ENCODE measurements around the gene RPTOR. TPM values are rescaled to one million over a fixed set of nuclear protein-coding genes. Genes with fewer than 3 reads are reported as not detected.
A peak's percentile ranks its signal among the peaks of the same experiment; 100 is the strongest.

The RPTOR gene
- total RNA-seq, 1 donor, result 27.9 TPM

DNA sequence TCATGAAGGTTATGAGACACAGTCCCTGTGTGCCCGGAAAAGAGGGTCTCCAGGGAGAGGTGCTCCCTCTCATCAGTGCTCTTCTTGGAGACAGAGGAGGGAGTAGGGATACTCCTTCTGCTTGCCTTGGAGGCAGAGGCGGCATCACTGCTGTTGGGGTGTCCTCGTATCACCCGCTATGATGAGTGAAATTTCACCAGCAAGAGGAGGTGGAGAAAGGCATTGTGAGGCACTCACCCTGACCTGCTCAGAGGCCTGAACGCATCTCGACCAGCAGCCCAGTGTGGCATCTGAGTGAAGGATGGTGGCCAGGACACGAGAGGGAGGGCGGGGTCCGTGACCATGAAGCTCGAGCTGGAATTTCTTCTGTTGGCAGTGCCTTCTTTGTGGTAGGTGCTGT lies 224.9 kb downstream of the RPTOR start:
- peaks cover 2% of the 10 kb centered on the region for H4K20me1 ChIP-seq (ENCODE audit: insufficient read depth, low read length)
- H3K4me1 ChIP-seq (ENCODE audit: insufficient read depth, low read length), result peaks cover 10% of the 10 kb centered on the region
- H2AFZ ChIP-seq (ENCODE audit: low read length), result no peak overlapping the region
- H3K4me2 ChIP-seq (ENCODE audit: insufficient read depth, low read length), result no peak overlapping the region
- H3K36me3 ChIP-seq (ENCODE audit: insufficient read depth, low read length), result peaks cover 5% of the 10 kb centered on the region
- no peak overlapping the region for H3K4me3 ChIP-seq (ENCODE audit: insufficient read depth, low read length)
- no peak for TF ChIP-seq CTCF (IDR thresholded peaks at IDR 0.05; ENCODE audit: extremely low read depth, low read depth, low read length)
- H3K27ac ChIP-seq (ENCODE audit: low read depth, low read length), result no peak overlapping the region
- no peaks in the 10 kb centered on the region for H3K79me2 ChIP-seq (ENCODE audit: insufficient read depth, low read length)
- no peaks in the 10 kb centered on the region for H3K9me3 ChIP-seq (ENCODE audit: low read depth, low read length)
- DNase-seq (ENCODE audit: insufficient read length, low spot score, missing footprints), result peak; percentile 58
- no peaks in the 10 kb centered on the region for H3K27me3 ChIP-seq (ENCODE audit: insufficient read depth, low read length)

DNA sequence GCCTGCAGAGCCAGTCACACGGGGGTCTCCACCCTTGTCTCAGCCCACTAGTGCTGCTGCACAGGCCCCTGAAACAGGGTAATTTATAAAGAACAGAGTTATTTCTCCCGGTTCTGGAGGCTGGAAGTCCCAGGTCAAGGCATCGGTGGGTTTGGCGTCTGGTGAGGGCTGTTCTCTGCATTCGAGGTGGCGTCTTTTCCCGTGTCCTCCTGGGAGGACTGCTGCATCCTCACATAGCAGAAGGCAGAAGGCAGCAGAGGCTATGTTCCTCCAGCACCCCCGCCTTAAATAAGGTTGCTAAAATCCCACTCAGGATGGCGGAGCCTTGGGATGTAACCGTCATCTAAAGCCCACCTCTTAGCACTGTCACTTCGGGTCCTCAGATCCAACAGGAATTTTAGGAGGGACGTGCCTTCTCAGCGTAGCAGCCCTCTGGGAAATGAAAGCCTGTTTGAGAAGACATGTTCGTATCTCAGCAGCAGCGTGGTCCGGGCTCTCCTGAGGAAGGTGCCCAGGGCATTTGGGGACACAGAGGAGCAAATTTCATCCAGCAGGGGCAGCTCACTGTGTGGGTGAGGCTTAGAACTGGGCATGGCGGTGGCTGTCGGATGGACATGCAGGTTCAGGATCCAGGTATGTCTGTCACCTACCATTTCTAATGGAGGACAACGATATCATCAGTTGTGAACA lies 225.4 kb downstream of the RPTOR start:
- Histone ChIP-seq H3K9me3 (ENCODE audit: low read depth, low read length) (no peaks in the 10 kb centered on the region), H3K79me2 (ENCODE audit: insufficient read depth, low read length) (no peaks in the 10 kb centered on the region), H2AFZ (ENCODE audit: low read length) (no peak overlapping the region), H4K20me1 (ENCODE audit: insufficient read depth, low read length) (peaks cover 2% of the 10 kb centered on the region), H3K27ac (ENCODE audit: low read depth, low read length) (no peak overlapping the region), H3K4me1 (ENCODE audit: insufficient read depth, low read length) (peaks cover 10% of the 10 kb centered on the region), H3K27me3 (ENCODE audit: insufficient read depth, low read length) (no peaks in the 10 kb centered on the region), H3K36me3 (ENCODE audit: insufficient read depth, low read length) (peaks cover 6% of the 10 kb centered on the region), H3K4me2 (ENCODE audit: insufficient read depth, low read length) (no peak overlapping the region), H3K4me3 (ENCODE audit: insufficient read depth, low read length) (no peak overlapping the region)
- no peak for TF ChIP-seq CTCF (IDR thresholded peaks at IDR 0.05; ENCODE audit: extremely low read depth, low read depth, low read length)
- DNase-seq (ENCODE audit: insufficient read length, low spot score, missing footprints), result no peak

DNA sequence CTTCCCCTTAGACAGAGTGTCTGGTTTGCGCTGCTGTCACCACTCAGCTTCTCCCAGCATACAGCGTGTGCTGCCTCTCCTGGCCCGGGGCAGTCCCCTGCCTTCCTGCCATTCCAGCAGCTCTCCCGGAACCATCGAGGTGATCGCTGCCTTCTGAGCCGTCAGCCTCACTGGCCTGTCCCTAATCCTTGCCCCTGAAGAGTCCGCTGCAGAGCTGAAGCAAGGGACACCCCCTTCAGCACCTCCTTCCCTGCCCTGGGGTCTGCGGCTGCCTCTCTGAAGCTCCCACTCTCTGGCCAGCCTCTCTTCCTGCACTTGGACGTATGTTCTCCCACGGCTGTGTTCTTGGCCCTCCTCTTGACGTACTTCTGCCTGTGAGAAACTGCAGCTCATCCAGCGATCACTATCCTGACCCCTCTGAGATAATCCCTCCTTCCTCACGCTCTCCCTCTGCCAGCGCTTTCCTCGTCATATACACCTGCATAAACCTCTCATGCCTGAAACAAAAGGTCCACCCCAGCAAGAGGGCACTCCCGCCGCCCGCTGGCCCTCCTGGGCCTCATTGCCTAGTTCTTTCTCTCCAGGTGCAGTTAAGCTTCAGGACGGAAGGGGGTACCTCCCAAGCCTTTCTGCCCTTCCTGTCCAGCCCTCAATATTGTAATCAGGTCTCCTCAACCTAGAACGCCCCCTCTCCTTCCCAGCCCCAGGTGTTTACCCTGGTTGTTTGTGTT lies 226.4 kb downstream of the RPTOR start:
- H3K9me3 ChIP-seq (ENCODE audit: low read depth, low read length), result no peaks in the 10 kb centered on the region
- peaks cover 6% of the 10 kb centered on the region for H3K36me3 ChIP-seq (ENCODE audit: insufficient read depth, low read length)
- DNase-seq (ENCODE audit: insufficient read length, low spot score, missing footprints), result no peak
- no peak overlapping the region for H3K4me2 ChIP-seq (ENCODE audit: insufficient read depth, low read length)
- H4K20me1 ChIP-seq (ENCODE audit: insufficient read depth, low read length), result peaks cover 2% of the 10 kb centered on the region
- no peaks in the 10 kb centered on the region for H3K79me2 ChIP-seq (ENCODE audit: insufficient read depth, low read length)
- no peak overlapping the region for H3K27ac ChIP-seq (ENCODE audit: low read depth, low read length)
- H3K27me3 ChIP-seq (ENCODE audit: insufficient read depth, low read length), result no peaks in the 10 kb centered on the region
- H2AFZ ChIP-seq (ENCODE audit: low read length), result no peak overlapping the region
- no peak overlapping the region for H3K4me3 ChIP-seq (ENCODE audit: insufficient read depth, low read length)
- H3K4me1 ChIP-seq (ENCODE audit: insufficient read depth, low read length), result peaks cover 10% of the 10 kb centered on the region
- no peak for TF ChIP-seq CTCF (IDR thresholded peaks at IDR 0.05; ENCODE audit: extremely low read depth, low read depth, low read length)

- TF ChIP-seq CTCF (IDR thresholded peaks at IDR 0.05; ENCODE audit: extremely low read depth, low read depth, low read length), result no peak
- Histone ChIP-seq H3K27me3 (ENCODE audit: insufficient read depth, low read length) (no peaks in the 10 kb centered on the region), H3K4me1 (ENCODE audit: insufficient read depth, low read length) (peaks cover 10% of the 10 kb centered on the region), H3K36me3 (ENCODE audit: insufficient read depth, low read length) (peaks cover 6% of the 10 kb centered on the region), H3K79me2 (ENCODE audit: insufficient read depth, low read length) (no peaks in the 10 kb centered on the region), H2AFZ (ENCODE audit: low read length) (no peak overlapping the region), H4K20me1 (ENCODE audit: insufficient read depth, low read length) (peaks cover 2% of the 10 kb centered on the region), H3K27ac (ENCODE audit: low read depth, low read length) (no peak overlapping the region), H3K4me2 (ENCODE audit: insufficient read depth, low read length) (no peak overlapping the region), H3K4me3 (ENCODE audit: insufficient read depth, low read length) (no peak overlapping the region), H3K9me3 (ENCODE audit: low read depth, low read length) (no peaks in the 10 kb centered on the region)
- no peak for DNase-seq (ENCODE audit: insufficient read length, low spot score, missing footprints)
Measured at GRCh38 chr17:80771612-80772005, 227.0 kb downstream of the RPTOR start.
